K562 (cell line): Measurements from ENCODE around the gene SPINT4. TPM values are rescaled to one million over a fixed set of nuclear protein-coding genes. Genes with fewer than 3 reads are reported as not detected.

Experiments used
- ATAC-seq: fragments of 200-7000 bp; cut with Tn5 transposase; 3 replicates; pipeline ENCODE4 v1.9.1; 2020; ENCODE audit warnings: moderate library complexity
- BruUV-seq: library from RNA; stranded (reverse); fragments of 400-500 nt; replicated peaks from 2 replicates; lab custom pipeline; 2021; lab: Mats Ljungman, UMichigan
- CTCF ChIA-PET: fragments of 300-600 bp; formaldehyde crosslinking; extraction: SDS; loops from one replicate; lab custom pipeline; 2021; ENCODE audit warnings: low intra/inter-chr PET ratio; lab: Yijun Ruan, JAX
- POLR2A ChIA-PET: fragments of 300-600, 350-650 bp; sonication (Branson Sonifier 250); formaldehyde crosslinking; extraction: SDS; loops from one replicate; lab custom pipeline; 2021; ENCODE audit warnings: antibody characterized with exemption, inconsistent platforms; lab: Yijun Ruan, JAX
- DNase-seq, 4 experiments: peaks; one replicate each; pipeline versions ENCODE4 v3.0.0 to v3.0.0-alpha.2; 2011 to 2018; ENCODE audit warnings: low spot score in 3 of 4, mixed read lengths in 3 of 4; ENCODE audit errors: extremely low read depth in 1 of 4
- FAIRE-seq: peaks from 2 replicates; lab custom pipeline; 2011; peaks lifted over from hg19 to GRCh38; lab: Jason Lieb, UNC
- H2AFZ ChIP-seq: 2 replicates; pipeline ENCODE4 v1.6.0; 2011; ENCODE audit warnings: low read depth, low read length, control low read depth, inconsistent platforms
- H3K27ac ChIP-seq: fragments of 200-600 bp; 3 replicates; pipeline ENCODE4 v1.8.0; 2011; ENCODE audit warnings: low read depth, mild to moderate bottlenecking, control low read depth, inconsistent platforms, low read length, moderate library complexity, mixed read lengths; ENCODE audit errors: extremely low read depth
- H3K27me3 ChIP-seq, 2 experiments: fragments of 300-600 bp in 1 of 2; 2 replicates in 1 of 2; 3 replicates in 1 of 2; pipeline versions ENCODE4 v1.6.0 to v1.8.0; 2011; ENCODE audit warnings: inconsistent platforms in 2 of 2, low read length in 2 of 2, mild to moderate bottlenecking in 1 of 2, mixed read lengths in 1 of 2, moderate library complexity in 1 of 2; ENCODE audit not compliant: control insufficient read depth in 2 of 2, insufficient read depth in 2 of 2
- H3K36me3 ChIP-seq: fragments of 300-600 bp; 3 replicates; pipeline ENCODE4 v1.8.0; 2011; ENCODE audit warnings: mild to moderate bottlenecking, low read length, inconsistent platforms; ENCODE audit not compliant: control insufficient read depth, insufficient read depth
- H3K4me1 ChIP-seq, 2 experiments: fragments of 200-600 bp in 1 of 2; replicated peaks in 1 of 2; 2 replicates in 1 of 2; 3 replicates in 1 of 2; pipeline versions ENCODE4 v1.5.1 to v1.8.0; 2011; ENCODE audit warnings: inconsistent platforms in 2 of 2, low read length in 2 of 2, mild to moderate bottlenecking in 1 of 2, mixed read lengths in 1 of 2, moderate library complexity in 1 of 2; ENCODE audit not compliant: control insufficient read depth in 2 of 2, insufficient read depth in 2 of 2
- H3K4me2 ChIP-seq: 2 replicates; pipeline ENCODE4 v1.6.1; 2011; ENCODE audit warnings: low read length, control low read depth, inconsistent platforms, mixed read lengths; ENCODE audit not compliant: insufficient read depth
- H3K4me3 ChIP-seq: fragments of 200-600 bp; sonication (generic), shearing (Covaris generic); 2 replicates; pipeline ENCODE4 v1.5.1; 2016; ENCODE audit warnings: control low read depth, inconsistent platforms
- H3K79me2 ChIP-seq: fragments of 200-600 bp; 3 replicates; pipeline ENCODE4 v1.8.0; 2011; ENCODE audit warnings: low read length, inconsistent platforms; ENCODE audit not compliant: control insufficient read depth, insufficient read depth
- H3K9ac ChIP-seq, 2 experiments: 2 replicates each; pipeline versions ENCODE4 v1.6.0 to v1.6.1; 2011; ENCODE audit warnings: low read depth in 2 of 2, low read length in 2 of 2, control low read depth in 1 of 2, inconsistent platforms in 1 of 2, mild to moderate bottlenecking in 1 of 2, mixed read lengths in 1 of 2; ENCODE audit not compliant: insufficient read depth in 1 of 2
- H3K9me1 ChIP-seq: one replicate; pipeline ENCODE4 v1.6.0; 2011; ENCODE audit warnings: inconsistent platforms, mild to moderate bottlenecking, low read length, moderate library complexity; ENCODE audit not compliant: control insufficient read depth, insufficient read depth
- H3K9me3 ChIP-seq: replicated peaks from 2 replicates; pipeline ENCODE4 v1.5.1; 2011; ENCODE audit warnings: low read depth, low read length, inconsistent platforms; ENCODE audit not compliant: control insufficient read depth, insufficient read depth
- H4K20me1 ChIP-seq: replicated peaks from 2 replicates; pipeline ENCODE4 v1.6.1; 2011; ENCODE audit warnings: low read length, inconsistent platforms, mixed read lengths; ENCODE audit not compliant: control insufficient read depth, insufficient read depth
- ATF2 ChIP-seq: sonication (generic); formaldehyde crosslinking; IDR thresholded peaks from 2 replicates; pipeline ENCODE4 v1.8.1; 2022; ENCODE audit warnings: missing genetic modification reagents
- HDAC1 ChIP-seq, 2 experiments: fragments of 450-650 bp; IDR thresholded peaks; 2 replicates each; pipeline ENCODE4 v1.6.1; 2016 to 2017; ENCODE audit warnings: inconsistent platforms in 1 of 2, mild to moderate bottlenecking in 1 of 2, moderate library complexity in 1 of 2
- OTX1 ChIP-seq: fragments of 450-650 bp; formaldehyde crosslinking; IDR thresholded peaks from 2 replicates; pipeline ENCODE4 v1.4.0; 2022; ENCODE audit warnings: mild to moderate bottlenecking
- REST ChIP-seq, 2 experiments: fragments of 450-650 bp; formaldehyde crosslinking in 1 of 2; IDR thresholded peaks; 2 replicates each; pipeline versions ENCODE4 v1.4.0 to v1.6.1; 2014 to 2020; ENCODE audit warnings: mild to moderate bottlenecking in 2 of 2, borderline replicate concordance in 1 of 2, low read depth in 1 of 2
- TFE3 ChIP-seq: fragments of 450-650 bp; formaldehyde crosslinking; IDR thresholded peaks from 2 replicates; pipeline ENCODE4 v1.4.0; 2020; ENCODE audit warnings: mild to moderate bottlenecking, mixed read lengths
- TRIM28 ChIP-seq: fragments of 450-650 bp; IDR thresholded peaks from 2 replicates; pipeline ENCODE4 v1.6.1; 2017
- ZBTB49 ChIP-seq: sonication (generic); formaldehyde crosslinking; IDR thresholded peaks from 2 replicates; pipeline ENCODE4 v1.8.0; 2022; ENCODE audit warnings: missing genetic modification reagents, mild to moderate bottlenecking, borderline replicate concordance
- ZNF41 ChIP-seq: fragments of 250-450 bp; sonication (Bioruptor Pico); conservative IDR thresholded peaks from 2 replicates; pipeline ENCODE4 v1.4.0; 2020; ENCODE audit warnings: mild to moderate bottlenecking
- ZNF830 ChIP-seq: fragments of 250-450 bp; sonication (Bioruptor Pico); IDR thresholded peaks from 2 replicates; pipeline ENCODE4 v1.5.0; 2021; ENCODE audit warnings: mild to moderate bottlenecking
- WGBS: fragments of 100-300 bp; shearing (Covaris generic); methylation state at CpG from one replicate; pipeline ENCODE4 v1.1.6; 2016; ENCODE audit warnings: low coverage, mixed read lengths; ENCODE audit not compliant: insufficient coverage; ENCODE audit errors: missing lambda C conversion rate; 5-methylcytosine and 5-hydroxymethylcytosine counted together
- in situ Hi-C: fragments of 300-500 bp; cut with MboI; formaldehyde crosslinking; loops from 4 replicates; pipeline ENCODE4 v1.15.0; 2018; ENCODE audit warnings: inconsistent platforms, mixed read lengths
- intact Hi-C: fragments of 100-400 bp; cut with micrococcal nuclease; formaldehyde crosslinking; loops from 2 replicates; pipeline ENCODE4 v1.14.2; 2022
- polyA plus RNA-seq, 8 experiments: library from polyadenylated mRNA; depleted of rRNA in 4 of 8; stranded (reverse) in 5 of 8; unstranded in 3 of 8; fragments of >200 nt; fragmentation: Nextera tagmentation in 2 of 8; fragmentation: Illumina TruSeq in 1 of 8; extraction: Ambion mirVana in 2 of 8; extraction: Trizol in 1 of 8; gene quantifications; 2 replicates each; pipeline versions ENCODE4 v1.2.1 to v1.2.3, GENCODE V29; 2011 to 2014; ENCODE audit warnings: inconsistent platforms in 1 of 8, missing spikeins in 1 of 8
- total RNA-seq, 7 experiments: library from RNA; depleted of rRNA in 6 of 7; stranded (reverse); fragments of >200 nt in 6 of 7; fragmentation: Illumina TruSeq in 2 of 7; extraction: Trizol in 2 of 7; gene quantifications; 2 replicates each; pipeline versions ENCODE4 v1.2.1 to v1.2.3, GENCODE V29; 2011 to 2021; ENCODE audit warnings: low replicate concordance in 1 of 7

SPINT4 gene
- total and polyA plus RNA-seq, 9 of the 15 experiments (the other 6 are each of a cell fraction or from before 2014, with no cell fraction given), result not detected

GRCh38 chr20:45752746-45753145 lies 30.6 kb downstream of the SPINT4 start:
- no peaks in the 10 kb centered on the region for H3K4me1 ChIP-seq
- ChIA-PET POLR2A (no interaction called here), CTCF (no interaction called here)
- H3K9me1 ChIP-seq, result no peaks in the 10 kb centered on the region
- no peak overlapping the region for H3K4me3 ChIP-seq
- H3K9ac ChIP-seq, result no peak overlapping the region
- no peaks in the 10 kb centered on the region for H3K36me3 ChIP-seq
- WGBS, result 0% methylated on average over 3 of the region's 3 CpGs
- BruUV-seq, result no TSS peak
- in situ Hi-C loops, result no loop called here
- FAIRE-seq, result no peak
- H3K9me3 ChIP-seq, result no peaks in the 10 kb centered on the region
- no peak overlapping the region for H2AFZ ChIP-seq
- H4K20me1 ChIP-seq, result no peaks in the 10 kb centered on the region
- no peak for ATAC-seq
- no peak for DNase-seq
- intact Hi-C loops, result no loop called here
- H3K27ac ChIP-seq, result no peak overlapping the region
- no peaks in the 10 kb centered on the region for H3K79me2 ChIP-seq
- no peak overlapping the region for H3K4me2 ChIP-seq
- H3K27me3 ChIP-seq, result peaks cover 3 to 4% of the 10 kb centered on the region in 2 experiments; a peak in 2 of 5 replicates
- no peak for TF ChIP-seq ZNF41
- TF ChIP-seq ZBTB49, result no peak
- no peak for TF ChIP-seq ZNF830
- TF ChIP-seq REST (IDR thresholded peaks at IDR 0.05; ENCODE audit: borderline replicate concordance), result no peak
- TF ChIP-seq REST (CRISPR knock-in tag; IDR thresholded peaks at IDR 0.05; ENCODE audit: low read depth), result no peak
- no peak for TF ChIP-seq ATF2 (CRISPR knock-in tag)
- TF ChIP-seq TFE3 (CRISPR knock-in tag), result no peak
- TF ChIP-seq OTX1, result no peak
- TF ChIP-seq HDAC1 (IDR thresholded peaks at IDR 0.05), result no peak
- TF ChIP-seq TRIM28, result no peak
